ENCODE results near the gene DENND1A.

DNA sequence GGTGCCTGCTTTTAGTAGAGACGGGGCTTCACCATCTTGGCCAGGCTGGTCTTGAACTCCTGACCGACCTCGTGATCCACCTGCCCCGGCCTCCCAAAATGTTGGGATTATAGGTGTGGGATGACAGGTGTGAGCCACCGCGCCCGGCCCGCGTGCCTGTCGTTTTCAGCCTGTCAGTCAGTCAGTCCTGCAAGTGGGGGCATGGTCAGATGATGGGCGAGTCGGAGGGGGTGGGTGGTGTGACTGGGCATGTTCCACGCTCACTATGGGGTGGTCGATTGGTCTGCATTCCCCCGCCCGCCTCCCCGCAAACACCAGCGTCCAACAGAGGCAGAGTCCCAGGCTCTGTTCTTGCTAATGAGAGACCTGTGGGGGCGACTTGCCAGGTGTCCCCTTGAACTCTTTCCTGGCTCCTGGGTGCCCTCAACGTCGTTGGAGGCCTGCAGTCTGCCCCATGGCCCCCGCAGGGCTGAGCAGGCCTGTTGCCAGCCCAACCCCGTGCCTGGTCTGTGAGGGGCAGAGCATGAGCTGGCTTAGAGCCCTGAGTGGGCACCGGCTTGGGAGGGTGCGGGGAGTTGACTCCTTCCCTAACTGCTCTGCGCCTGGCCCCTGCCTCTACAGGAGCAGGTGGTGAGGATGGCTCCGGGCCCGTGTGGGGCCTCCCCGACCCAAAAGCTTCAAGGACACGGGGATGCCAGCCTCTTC is 550.8 kb downstream of the DENND1A start:
- no peak for TF ChIP-seq CTCF (IDR thresholded peaks at IDR 0.05)
- no peak for TF ChIP-seq POLR2A (IDR thresholded peaks at IDR 0.05)
- TF ChIP-seq POLR2AphosphoS5 (IDR thresholded peaks at IDR 0.05) = no peak
